Activated CD8-positive, alpha-beta memory T cell treated with anti-CD3 and anti-CD28 coated beads, Interleukin-2, amount 50 U/mL, for 24 hours (primary cell): ENCODE data around the gene EPHB2.

Experiments used
- DNase-seq: peaks from one replicate; pipeline ENCODE4 v3.0.0-alpha.2; 2020; ENCODE audit errors: extremely low read depth

Gene EPHB2

DNA sequence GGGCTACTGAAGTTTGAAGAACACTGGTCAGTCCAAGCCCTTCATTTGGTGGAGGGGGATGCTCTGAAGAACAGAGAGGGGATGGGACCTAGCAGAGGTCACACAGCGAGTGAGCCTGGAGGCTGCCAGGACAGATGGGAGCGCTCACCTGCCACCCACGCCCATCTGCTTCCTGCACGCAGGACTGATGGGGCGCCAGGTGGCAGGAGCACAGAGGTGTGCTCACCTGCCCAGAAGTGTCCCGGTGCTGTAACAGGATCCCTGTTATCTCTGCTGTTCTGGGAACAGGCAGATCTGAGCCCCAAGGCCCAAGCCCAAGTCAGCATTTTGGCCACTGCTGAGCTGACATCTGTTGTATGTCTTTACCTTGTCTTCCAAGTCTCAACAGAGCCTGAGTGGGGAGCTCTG lies 40.5 kb downstream of the EPHB2 start:
- no peak for DNase-seq

DNA sequence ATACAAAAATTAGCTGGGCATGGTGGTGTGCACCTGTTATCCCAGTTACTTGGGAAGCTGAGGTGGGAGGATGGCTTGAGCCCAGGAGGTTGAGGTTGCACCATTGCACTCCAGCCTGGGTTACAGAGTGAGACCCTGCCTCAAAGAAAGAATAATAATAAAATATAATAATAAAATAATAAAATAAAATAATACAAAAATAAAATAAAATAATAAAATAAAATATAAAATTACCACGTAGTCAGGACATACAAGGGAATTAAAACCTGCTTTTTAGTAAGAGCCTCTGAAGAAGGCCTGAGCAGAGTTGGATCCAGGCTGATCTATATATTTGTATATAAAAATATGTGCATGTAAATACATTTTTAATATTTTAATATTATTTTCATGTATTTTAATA lies 41.7 kb downstream of the EPHB2 start:
- no peak for DNase-seq

DNA sequence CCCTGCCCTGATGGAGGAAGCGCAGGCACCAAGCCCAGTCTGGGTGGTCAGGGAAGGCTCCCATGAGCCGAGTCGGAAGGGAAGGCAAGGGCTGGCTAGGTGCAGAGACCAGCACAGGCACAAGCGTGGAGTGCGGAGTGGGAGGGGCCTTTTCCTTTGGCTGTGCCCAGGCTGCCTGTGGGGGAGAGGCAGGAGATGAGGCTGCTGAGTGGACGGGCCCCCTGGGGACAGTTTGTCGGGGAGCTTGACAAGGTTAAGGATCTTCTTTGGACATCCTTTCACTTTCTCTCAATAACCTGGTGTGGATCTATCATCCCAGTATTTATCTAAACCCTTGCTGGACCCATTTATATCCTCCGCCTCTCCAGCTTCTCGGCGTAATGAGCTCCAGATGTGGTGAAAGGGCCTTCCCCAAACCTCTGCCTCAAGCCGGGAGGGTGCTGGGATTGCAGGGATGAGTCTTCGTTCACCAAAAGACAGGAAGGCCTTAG lies 42.9 kb downstream of the EPHB2 start:
- DNase-seq = no peak

- no peak for DNase-seq
These were observed 43.6 kb downstream of the EPHB2 start for GRCh38 chr1:22754106-22754768.

- no peak for DNase-seq
These were observed 44.2 kb downstream of the EPHB2 start for GRCh38 chr1:22754824-22755223.

GRCh38 chr1:22755641-22756040 lies 45.0 kb downstream of the EPHB2 start:
- no peak for DNase-seq

GRCh38 chr1:22756125-22756735 lies 45.6 kb downstream of the EPHB2 start:
- DNase-seq = no peak

GRCh38 chr1:22760455-22760854 lies 49.8 kb downstream of the EPHB2 start:
- no peak for DNase-seq

DNA sequence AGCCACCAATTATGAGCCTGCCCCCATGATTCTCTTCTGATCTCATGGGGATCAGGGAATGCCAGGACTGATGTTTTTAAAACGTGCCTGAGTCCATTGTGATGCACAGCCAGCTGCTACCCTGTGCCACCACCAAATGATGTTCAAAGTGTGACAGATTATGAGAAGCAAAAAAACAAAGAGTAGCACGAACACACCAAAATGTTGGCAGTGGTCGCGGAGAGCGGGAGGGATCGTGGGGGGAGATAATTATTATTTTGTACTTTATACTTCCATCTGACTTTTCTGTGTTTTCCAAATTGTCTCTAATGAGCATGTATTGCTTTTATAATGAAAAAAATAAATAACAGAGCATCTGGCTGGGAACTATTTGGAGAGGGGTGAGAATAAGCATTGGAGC lies 50.5 kb downstream of the EPHB2 start:
- no peak for DNase-seq

GRCh38 chr1:22761821-22762220 lies 51.2 kb downstream of the EPHB2 start:
- DNase-seq = no peak

DNA sequence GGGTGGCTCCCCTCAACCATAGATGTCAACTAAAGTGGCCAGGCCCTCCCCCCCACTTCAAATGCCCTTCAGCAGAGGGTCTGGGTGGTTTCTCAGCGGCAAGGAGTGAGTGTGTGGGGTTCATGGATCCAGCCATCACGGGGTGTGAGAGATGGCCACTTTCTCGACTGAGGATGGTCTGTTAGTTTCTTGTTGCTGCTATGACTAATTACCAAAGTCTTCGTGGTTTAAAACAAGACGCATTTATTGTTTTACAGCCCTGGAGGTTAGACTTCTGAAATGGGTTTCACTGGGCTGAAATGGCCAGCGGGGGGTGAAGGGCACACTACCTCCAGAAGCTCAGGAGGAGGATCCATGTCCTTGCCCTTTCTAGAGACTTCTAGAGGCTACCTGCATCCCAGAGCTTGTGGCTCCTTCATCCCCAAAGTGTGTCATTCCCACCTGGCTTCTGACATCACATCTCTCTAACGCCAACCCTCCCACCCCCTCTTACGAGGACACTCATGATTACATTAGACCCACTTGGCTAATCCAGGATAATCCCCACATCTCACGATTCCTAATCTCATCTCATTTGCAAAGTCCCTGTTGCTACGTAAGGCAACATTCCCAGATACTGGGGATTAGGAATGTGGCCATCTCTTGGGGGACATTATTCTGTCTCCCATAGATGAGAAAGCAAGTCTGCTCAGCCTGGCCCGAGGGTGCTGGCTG lies 53.0 kb downstream of the EPHB2 start:
- DNase-seq = no peak

GRCh38 chr1:22767852-22768251 lies 57.2 kb downstream of the EPHB2 start:
- no peak for DNase-seq

DNA sequence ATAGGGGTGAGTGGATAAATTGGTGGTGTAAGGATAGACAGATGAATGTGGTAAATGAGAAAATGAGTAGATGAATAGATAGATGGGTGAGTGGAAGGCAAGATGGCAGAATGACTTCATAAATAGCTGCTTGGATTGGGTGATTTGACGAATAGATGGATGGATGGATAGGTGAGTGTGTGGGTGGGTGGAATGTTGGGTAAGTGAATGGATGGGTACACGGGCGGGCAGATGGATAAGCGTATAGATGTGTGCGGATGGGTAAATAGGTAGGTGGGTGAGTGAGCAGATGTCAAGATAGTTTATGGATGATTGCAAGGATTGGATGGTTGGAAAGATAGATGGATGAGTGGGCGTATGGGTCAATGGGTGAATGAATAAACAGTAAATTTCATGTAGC lies 59.3 kb downstream of the EPHB2 start:
- no peak for DNase-seq

- no peak for DNase-seq
These were observed 61.4 kb downstream of the EPHB2 start for GRCh38 chr1:22772014-22772413.

- DNase-seq = no peak
These were observed 63.6 kb downstream of the EPHB2 start for GRCh38 chr1:22773981-22774832.

- no peak for DNase-seq
These were observed 64.2 kb downstream of the EPHB2 start for GRCh38 chr1:22774833-22775182.

- no peak for DNase-seq
These were observed 64.8 kb downstream of the EPHB2 start for GRCh38 chr1:22775478-22775877.

GRCh38 chr1:22776035-22776613 lies 65.5 kb downstream of the EPHB2 start:
- no peak for DNase-seq

GRCh38 chr1:22777388-22778057 lies 66.9 kb downstream of the EPHB2 start:
- no peak for DNase-seq

GRCh38 chr1:22778408-22778807 lies 67.8 kb downstream of the EPHB2 start:
- no peak for DNase-seq

DNA sequence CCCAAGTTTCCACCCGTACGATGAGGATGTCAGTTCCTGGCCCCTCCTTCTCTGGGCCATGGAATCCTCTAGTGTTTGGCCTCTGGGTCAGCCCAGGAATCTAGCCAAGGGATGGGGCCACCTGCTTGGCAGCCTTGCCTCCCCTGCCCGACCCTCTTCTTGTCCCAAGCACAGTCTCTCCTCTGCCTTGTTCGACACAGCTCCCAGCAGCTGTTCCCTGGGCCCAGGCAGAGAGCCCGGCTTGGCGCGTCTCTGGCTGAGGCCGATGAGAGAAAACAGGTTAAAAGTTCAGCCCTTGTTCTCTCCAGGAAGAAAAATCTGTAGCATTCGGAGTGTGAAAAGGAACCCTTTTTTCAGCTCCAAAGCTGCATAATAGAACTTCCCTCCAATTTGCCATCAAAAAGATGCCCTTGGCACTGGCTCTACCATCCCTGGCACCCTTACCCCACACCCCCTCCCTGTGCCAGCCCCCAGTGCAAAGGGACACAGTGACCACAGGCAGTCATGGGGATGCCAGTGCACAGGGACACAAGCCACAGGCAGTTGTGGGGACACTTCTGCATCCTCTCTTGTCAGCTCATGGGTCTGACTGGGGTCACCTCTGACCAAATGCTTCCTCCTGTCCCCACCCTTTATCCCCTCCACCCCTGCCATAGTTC lies 68.4 kb downstream of the EPHB2 start:
- no peak for DNase-seq
